ENCODE measurements around the gene TNFRSF13B.

TNFRSF13B gene

DNA sequence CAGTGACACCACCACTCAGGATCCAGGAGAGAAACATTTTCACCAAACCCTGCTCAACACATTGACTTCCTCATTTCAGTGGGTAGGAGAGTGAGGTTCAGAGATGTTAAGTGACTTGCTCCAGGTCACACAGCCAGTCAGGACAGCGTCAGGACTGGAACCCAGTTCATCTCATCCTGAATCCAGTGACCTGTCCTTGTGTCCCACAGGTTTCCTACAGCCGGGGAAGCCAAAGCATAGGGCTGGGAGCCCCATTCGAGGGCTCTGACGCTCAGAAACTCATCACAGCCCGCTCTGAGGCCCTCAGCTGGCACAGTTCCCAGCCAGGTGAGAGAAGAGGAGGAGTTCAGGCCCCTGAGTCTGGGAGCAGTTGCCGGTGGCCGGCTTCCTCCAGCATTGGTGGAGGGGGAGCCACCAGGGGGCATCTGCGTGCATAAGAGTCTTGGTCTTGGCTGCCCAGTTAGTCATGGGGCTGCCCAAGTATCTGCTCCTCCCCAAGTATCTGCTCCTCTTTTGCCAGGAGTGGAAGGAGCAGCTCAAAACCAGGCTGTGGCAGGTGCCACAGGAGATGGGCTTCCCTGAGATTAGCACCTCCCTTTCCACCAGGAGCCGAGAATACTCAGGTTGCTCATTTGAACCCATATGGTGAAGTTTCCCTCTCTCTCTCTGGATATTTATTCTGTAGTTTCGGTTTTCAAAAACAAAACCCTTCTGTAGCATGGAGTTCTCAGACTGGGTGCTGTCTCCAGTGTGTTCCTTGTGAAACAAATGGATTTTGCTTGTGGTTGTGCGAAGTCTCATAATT is 56.0 kb downstream of the TNFRSF13B start:
- Histone ChIP-seq H3K79me1 (replicated peaks; ENCODE audit: low read length, poor library complexity, severe bottlenecking) (no peaks in the 10 kb centered on the region), H4K91ac (ENCODE audit: low read length) (no peak overlapping the region), H2AK5ac (ENCODE audit: low read length, severe bottlenecking) (no peak overlapping the region), H4K8ac (ENCODE audit: low read length) (no peak overlapping the region), H3K9ac (ENCODE audit: low read length) (no peak overlapping the region), H3K27me3 (ENCODE audit: control insufficient read depth in 1 of 2, insufficient read depth in 1 of 2, low read length in 2 of 2) (peaks cover 35 to 37% of the 10 kb centered on the region in 2 experiments), H3K9me3 (ENCODE audit: control insufficient read depth, low read length) (no peaks in the 10 kb centered on the region), H3K4me2 (ENCODE audit: low read length, poor library complexity, severe bottlenecking) (no peak overlapping the region), H3K14ac (ENCODE audit: low read length in 2 of 2) (no peak overlapping the region), H3K4ac (ENCODE audit: low read depth in 1 of 2, low read length in 2 of 2) (no peak overlapping the region), H3K4me3 (ENCODE audit: insufficient read depth in 1 of 2, low read depth in 1 of 2, low read length in 2 of 2) (no peak overlapping the region), H3K27ac (ENCODE audit: low read length, poor library complexity, severe bottlenecking) (no peak overlapping the region), H3K23ac (ENCODE audit: low read length in 2 of 2) (no peak overlapping the region), H3K4me1 (ENCODE audit: control insufficient read depth, insufficient read depth, low read depth, low read length) (peaks cover 4% of the 10 kb centered on the region), H2BK5ac (ENCODE audit: low read depth, low read length, poor library complexity, severe bottlenecking) (no peak overlapping the region), H2BK15ac (ENCODE audit: low read depth, poor library complexity, severe bottlenecking) (no peak overlapping the region), H3K36me3 (ENCODE audit: control insufficient read depth in 1 of 2, insufficient read depth in 2 of 2, low read depth in 1 of 2, low read length in 2 of 2) (no peaks in the 10 kb centered on the region), H3K18ac (ENCODE audit: low read depth in 1 of 2, low read length in 2 of 2) (no peak overlapping the region), H2BK12ac (ENCODE audit: low read length in 2 of 2) (no peak overlapping the region), H2BK120ac (ENCODE audit: low read depth, low read length) (no peak overlapping the region), H2AFZ (ENCODE audit: low read depth, low read length) (no peak overlapping the region)
- 58% methylated on average over 11 of the region's 11 CpGs for WGBS
- DNase-seq: peak; percentile 41

DNA sequence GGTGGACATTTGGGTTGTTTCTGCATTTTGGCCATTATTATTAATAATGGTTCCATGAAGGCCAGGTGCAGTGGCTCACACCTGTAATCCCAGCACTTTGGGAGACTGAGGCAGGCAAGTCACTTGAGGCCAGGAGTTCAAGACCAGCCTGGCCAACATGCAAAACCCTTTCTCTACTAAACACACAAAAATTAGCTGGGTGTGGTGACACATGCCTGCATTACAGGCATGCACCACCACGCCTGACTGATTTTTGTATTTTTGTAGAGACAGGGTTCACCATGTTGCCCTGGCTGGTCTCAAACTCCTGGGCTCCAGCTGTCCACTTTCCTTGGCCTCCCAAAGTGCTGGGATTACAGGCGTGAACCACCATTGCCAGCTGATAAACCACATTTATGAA is 58.5 kb downstream of the TNFRSF13B start:
- Histone ChIP-seq H3K14ac (ENCODE audit: low read length in 2 of 2) (no peak overlapping the region), H2BK120ac (ENCODE audit: low read depth, low read length) (no peak overlapping the region), H3K27me3 (ENCODE audit: control insufficient read depth in 1 of 2, insufficient read depth in 1 of 2, low read length in 2 of 2) (peaks cover 44 to 62% of the 10 kb centered on the region in 2 experiments), H3K18ac (ENCODE audit: low read depth in 1 of 2, low read length in 2 of 2) (no peak overlapping the region), H2BK5ac (ENCODE audit: low read depth, low read length, poor library complexity, severe bottlenecking) (no peak overlapping the region), H2AK5ac (ENCODE audit: low read length, severe bottlenecking) (no peak overlapping the region), H2AFZ (ENCODE audit: low read depth, low read length) (no peak overlapping the region), H3K27ac (ENCODE audit: low read length, poor library complexity, severe bottlenecking) (no peak overlapping the region), H3K4ac (ENCODE audit: low read depth in 1 of 2, low read length in 2 of 2) (no peak overlapping the region), H4K91ac (ENCODE audit: low read length) (no peak overlapping the region), H3K23ac (ENCODE audit: low read length in 2 of 2) (no peak overlapping the region), H2BK12ac (ENCODE audit: low read length in 2 of 2) (no peak overlapping the region), H3K9me3 (ENCODE audit: control insufficient read depth, low read length) (no peaks in the 10 kb centered on the region), H3K36me3 (ENCODE audit: control insufficient read depth in 1 of 2, insufficient read depth in 2 of 2, low read depth in 1 of 2, low read length in 2 of 2) (no peaks in the 10 kb centered on the region), H3K4me3 (ENCODE audit: insufficient read depth in 1 of 2, low read depth in 1 of 2, low read length in 2 of 2) (no peak overlapping the region), H3K4me2 (ENCODE audit: low read length, poor library complexity, severe bottlenecking) (no peak overlapping the region), H3K4me1 (ENCODE audit: control insufficient read depth, insufficient read depth, low read depth, low read length) (peaks cover 4% of the 10 kb centered on the region), H2BK15ac (ENCODE audit: low read depth, poor library complexity, severe bottlenecking) (no peak overlapping the region), H4K8ac (ENCODE audit: low read length) (no peak overlapping the region), H3K79me1 (replicated peaks; ENCODE audit: low read length, poor library complexity, severe bottlenecking) (no peaks in the 10 kb centered on the region), H3K9ac (ENCODE audit: low read length) (no peak overlapping the region)
- no peak for DNase-seq
- 84% methylated on average over 2 of the region's 2 CpGs for WGBS

- Histone ChIP-seq H3K18ac (ENCODE audit: low read depth in 1 of 2, low read length in 2 of 2) (no peak overlapping the region), H3K4ac (ENCODE audit: low read depth in 1 of 2, low read length in 2 of 2) (no peak overlapping the region), H2AK5ac (ENCODE audit: low read length, severe bottlenecking) (no peak overlapping the region), H3K4me3 (ENCODE audit: insufficient read depth in 1 of 2, low read depth in 1 of 2, low read length in 2 of 2) (no peak overlapping the region), H2AFZ (ENCODE audit: low read depth, low read length) (no peak overlapping the region), H4K8ac (ENCODE audit: low read length) (no peak overlapping the region), H3K27me3 (ENCODE audit: control insufficient read depth in 1 of 2, insufficient read depth in 1 of 2, low read length in 2 of 2) (peaks cover 48 to 60% of the 10 kb centered on the region in 2 experiments), H3K9ac (ENCODE audit: low read length) (no peak overlapping the region), H3K14ac (ENCODE audit: low read length in 2 of 2) (no peak overlapping the region), H3K79me1 (replicated peaks; ENCODE audit: low read length, poor library complexity, severe bottlenecking) (no peaks in the 10 kb centered on the region), H3K27ac (ENCODE audit: low read length, poor library complexity, severe bottlenecking) (no peak overlapping the region), H4K91ac (ENCODE audit: low read length) (no peak overlapping the region), H2BK12ac (ENCODE audit: low read length in 2 of 2) (no peak overlapping the region), H2BK15ac (ENCODE audit: low read depth, poor library complexity, severe bottlenecking) (no peak overlapping the region), H3K4me2 (ENCODE audit: low read length, poor library complexity, severe bottlenecking) (no peak overlapping the region), H3K4me1 (ENCODE audit: control insufficient read depth, insufficient read depth, low read depth, low read length) (peaks cover 4% of the 10 kb centered on the region), H2BK5ac (ENCODE audit: low read depth, low read length, poor library complexity, severe bottlenecking) (no peak overlapping the region), H3K36me3 (ENCODE audit: control insufficient read depth in 1 of 2, insufficient read depth in 2 of 2, low read depth in 1 of 2, low read length in 2 of 2) (no peaks in the 10 kb centered on the region), H3K9me3 (ENCODE audit: control insufficient read depth, low read length) (no peaks in the 10 kb centered on the region), H2BK120ac (ENCODE audit: low read depth, low read length) (no peak overlapping the region), H3K23ac (ENCODE audit: low read length in 2 of 2) (no peak overlapping the region)
- DNase-seq: no peak
- 92% methylated on average over 16 of the region's 17 CpGs for WGBS
Observed at GRCh38 chr17:16912021-16912962, 59.6 kb downstream of the TNFRSF13B start.

Data from mesenchymal stem cell (in vitro differentiated cells and primary cell).